ENCODE data around the gene WDR86.

Gene WDR86

DNA sequence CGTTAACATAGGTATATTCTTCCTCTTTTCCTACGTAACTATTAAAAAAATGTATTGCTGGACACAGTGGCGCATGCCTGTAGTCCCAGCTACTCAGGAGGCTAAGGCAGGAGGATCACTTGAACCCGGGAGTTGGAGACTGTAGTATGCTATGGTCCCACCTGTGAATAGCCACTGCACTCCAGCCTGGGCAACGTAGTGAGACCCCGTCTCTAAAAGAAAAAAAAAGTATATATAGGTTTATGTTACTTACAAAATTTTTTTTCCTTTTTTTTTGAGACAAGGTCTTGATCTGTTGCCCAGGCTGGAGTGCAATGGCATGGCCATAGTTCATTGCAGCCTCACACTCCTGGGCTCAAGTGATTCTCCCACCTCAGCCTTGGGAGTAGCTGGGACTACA, 62.6 kb downstream of the WDR86 start:
- TF ChIP-seq POLR2A (IDR thresholded peaks at IDR 0.05; ENCODE audit: low read depth, low read length), result no peak
- TF ChIP-seq TAF1 (IDR thresholded peaks at IDR 0.05; ENCODE audit: borderline replicate concordance, low read depth, low read length), result no peak
- no peak for TF ChIP-seq POLR2AphosphoS5 (IDR thresholded peaks at IDR 0.05; ENCODE audit: low read depth, low read length)
- FAIRE-seq, result no peak

DNA sequence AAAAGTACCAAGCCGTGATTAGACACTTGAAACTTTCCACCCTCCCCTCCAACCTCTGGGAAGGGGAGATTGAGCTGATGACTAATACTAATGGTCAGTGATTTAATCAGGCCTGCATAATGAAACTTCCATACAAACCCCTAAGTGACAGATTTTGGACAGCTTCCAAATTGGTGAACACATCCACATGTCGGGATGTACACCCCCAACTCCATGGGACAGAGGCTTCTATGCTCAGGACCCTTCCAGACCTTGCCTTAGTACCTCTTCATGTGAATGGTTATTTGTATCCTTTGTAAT, 63.4 kb downstream of the WDR86 start:
- FAIRE-seq (no peak), DNase-seq (ENCODE audit: insufficient read length) (no peak)
- TF ChIP-seq TAF1 (IDR thresholded peaks at IDR 0.05; ENCODE audit: borderline replicate concordance, low read depth, low read length) (no peak), POLR2A (IDR thresholded peaks at IDR 0.05; ENCODE audit: low read depth, low read length) (no peak), POLR2AphosphoS5 (IDR thresholded peaks at IDR 0.05; ENCODE audit: low read depth, low read length) (no peak)

More for the DNA sequence above, 62.6 kb downstream of the WDR86 start:
- no peak for DNase-seq (ENCODE audit: insufficient read length)

DNA sequence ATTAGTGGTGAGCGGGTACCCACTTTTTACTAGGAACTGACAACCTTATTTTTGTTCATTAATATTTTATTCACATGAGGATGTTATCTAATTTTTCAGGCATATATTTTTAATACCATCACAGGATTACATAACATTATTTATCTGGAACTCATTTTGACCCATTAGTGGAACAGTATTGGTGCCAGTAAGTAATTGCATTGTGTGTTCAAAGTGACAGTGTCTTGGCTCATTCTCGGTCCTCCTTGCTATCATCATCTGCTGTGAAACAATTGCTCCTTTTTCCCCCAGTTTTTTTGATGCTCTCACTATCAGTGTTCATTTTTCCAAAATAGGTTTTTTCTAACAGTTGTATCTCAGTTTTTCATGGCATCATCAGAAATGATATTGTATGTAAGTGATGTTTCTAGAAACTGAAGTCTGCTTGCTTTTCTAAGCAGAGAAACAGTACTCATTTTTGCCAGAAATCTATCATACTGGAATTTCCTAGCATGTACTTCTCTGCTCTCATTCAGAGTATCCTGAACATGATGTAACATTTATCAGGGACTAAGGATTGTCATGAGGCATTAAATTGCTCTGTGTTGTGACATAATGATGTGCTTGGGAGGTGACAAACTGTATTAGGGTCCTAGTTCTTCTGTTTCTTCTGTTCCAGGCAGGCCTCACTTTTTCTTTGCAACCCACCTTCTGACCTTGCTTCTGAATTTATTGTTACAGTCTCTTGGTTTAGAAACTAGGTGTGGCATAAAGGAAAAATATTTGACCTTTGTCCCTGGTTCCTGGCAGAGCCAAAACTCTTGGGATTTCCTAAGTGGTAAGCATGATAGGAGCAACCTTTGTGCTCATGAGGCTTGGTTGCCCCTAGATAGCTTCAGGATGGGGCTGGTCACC, 64.0 kb downstream of the WDR86 start:
- DNase-seq (ENCODE audit: insufficient read length) (no peak), FAIRE-seq (no peak)
- TF ChIP-seq POLR2AphosphoS5 (IDR thresholded peaks at IDR 0.05; ENCODE audit: low read depth, low read length) (no peak), TAF1 (IDR thresholded peaks at IDR 0.05; ENCODE audit: borderline replicate concordance, low read depth, low read length) (no peak), POLR2A (IDR thresholded peaks at IDR 0.05; ENCODE audit: low read depth, low read length) (no peak)

DNA sequence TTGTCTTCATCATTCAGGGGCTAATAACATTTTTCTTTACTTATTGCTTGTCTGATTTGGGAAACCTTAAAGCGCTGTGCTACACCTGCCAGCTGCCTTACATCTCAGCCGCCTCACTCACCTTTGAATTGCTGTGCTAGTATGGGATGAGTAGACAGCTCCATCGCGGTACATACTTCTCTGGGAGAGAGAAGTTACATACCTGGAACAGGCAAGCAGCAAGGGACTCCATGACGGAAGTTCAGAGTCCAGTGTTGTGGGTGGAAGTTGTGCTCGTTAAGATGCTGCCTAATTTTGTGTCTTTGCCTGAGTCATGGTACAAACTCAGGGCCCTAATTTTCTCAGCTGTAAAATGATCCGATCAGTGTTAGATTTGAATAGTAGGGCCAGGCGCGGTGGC, 66.3 kb downstream of the WDR86 start:
- DNase-seq (ENCODE audit: insufficient read length) (no peak), FAIRE-seq (no peak)
- TF ChIP-seq TAF1 (IDR thresholded peaks at IDR 0.05; ENCODE audit: borderline replicate concordance, low read depth, low read length), result no peak
- TF ChIP-seq POLR2A (IDR thresholded peaks at IDR 0.05; ENCODE audit: low read depth, low read length), result no peak
- TF ChIP-seq POLR2AphosphoS5 (IDR thresholded peaks at IDR 0.05; ENCODE audit: low read depth, low read length), result no peak

DNA sequence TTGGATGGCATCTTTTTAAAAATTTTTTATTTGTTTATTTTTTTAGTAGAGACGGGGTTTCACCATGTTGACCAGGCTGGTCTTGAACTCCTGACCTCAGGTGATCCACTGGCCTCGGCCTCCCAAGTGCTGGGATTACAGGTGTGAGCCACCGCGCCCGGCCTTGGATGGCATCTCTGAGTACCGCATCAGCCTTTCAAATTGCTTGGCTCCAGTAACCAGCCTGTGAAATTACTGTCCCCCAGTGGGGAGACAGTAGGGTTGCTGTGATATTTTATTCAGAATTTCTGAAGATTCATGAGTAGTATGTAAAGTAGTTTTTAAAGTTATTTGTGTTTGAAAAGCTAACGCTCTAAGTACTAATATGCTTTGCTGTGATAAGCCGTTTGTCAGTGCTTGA, 67.0 kb downstream of the WDR86 start:
- TF ChIP-seq POLR2A (IDR thresholded peaks at IDR 0.05; ENCODE audit: low read depth, low read length) (no peak), TAF1 (IDR thresholded peaks at IDR 0.05; ENCODE audit: borderline replicate concordance, low read depth, low read length) (no peak), POLR2AphosphoS5 (IDR thresholded peaks at IDR 0.05; ENCODE audit: low read depth, low read length) (no peak)
- no peak for FAIRE-seq
- no peak for DNase-seq (ENCODE audit: insufficient read length)

DNA sequence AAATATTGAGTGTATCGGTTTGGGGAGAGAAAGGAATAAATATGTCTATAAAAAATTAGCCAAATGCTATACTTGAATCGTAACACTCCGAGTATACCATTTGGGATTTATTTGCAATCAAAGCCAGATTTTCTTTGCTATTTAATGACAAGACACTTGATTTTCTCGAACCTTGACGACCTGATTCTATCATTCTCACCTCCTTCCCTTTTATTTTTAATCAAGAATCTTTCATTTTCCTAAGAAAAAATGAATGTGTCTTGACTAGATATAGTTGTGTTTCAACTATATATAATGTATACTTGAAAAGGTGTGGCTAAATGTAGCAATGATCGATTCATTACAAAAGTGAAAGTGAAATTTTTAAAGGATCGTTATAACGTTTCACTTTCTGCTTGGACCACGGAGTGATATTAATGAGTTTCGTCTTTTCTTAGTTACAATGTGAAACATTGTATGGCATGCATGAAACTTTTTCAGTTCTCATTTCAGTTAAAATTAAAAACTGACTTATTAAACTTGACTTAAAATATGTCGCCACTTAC, 67.7 kb downstream of the WDR86 start:
- FAIRE-seq (peak; percentile 76), DNase-seq (ENCODE audit: insufficient read length) (no peak)
- no peak for TF ChIP-seq TAF1 (IDR thresholded peaks at IDR 0.05; ENCODE audit: borderline replicate concordance, low read depth, low read length)
- TF ChIP-seq POLR2AphosphoS5 (IDR thresholded peaks at IDR 0.05; ENCODE audit: low read depth, low read length), result no peak
- TF ChIP-seq POLR2A (IDR thresholded peaks at IDR 0.05; ENCODE audit: low read depth, low read length), result no peak

DNA sequence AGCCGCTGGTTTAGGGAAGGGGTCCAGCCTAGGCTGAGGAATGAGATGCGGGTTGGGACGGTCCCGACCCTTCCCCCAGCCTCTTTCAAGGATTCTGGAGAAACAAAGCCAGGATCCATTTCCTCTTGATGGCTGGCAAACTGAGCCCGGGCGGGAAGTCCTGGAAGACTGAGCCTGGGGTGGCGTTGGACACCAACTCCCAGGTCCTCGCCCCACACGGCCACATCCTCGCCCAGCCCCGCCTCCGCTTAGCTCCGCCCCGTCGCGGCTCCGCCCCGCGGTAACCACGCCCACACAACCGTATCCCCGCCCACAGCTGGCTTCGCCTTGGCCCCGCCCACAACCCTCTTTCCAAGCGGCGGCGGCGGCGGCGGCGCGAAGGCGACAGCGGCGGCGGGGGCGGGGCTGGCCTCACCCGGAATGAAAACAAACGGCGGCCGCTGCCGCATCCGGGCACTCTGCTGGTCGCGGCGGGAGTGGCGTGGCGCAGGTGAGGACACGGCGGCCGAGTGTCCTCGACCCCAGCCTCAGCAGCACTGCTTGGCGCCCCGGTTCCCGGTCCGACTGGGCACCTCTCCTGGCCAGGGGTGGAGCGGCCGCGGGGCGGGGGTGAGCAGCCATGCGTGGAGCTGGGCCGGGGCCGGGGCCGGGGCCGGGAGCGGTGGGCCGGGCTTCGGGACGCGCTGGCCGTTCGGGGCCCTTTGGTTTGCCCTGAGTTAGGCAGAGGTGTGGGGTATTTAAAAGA, 68.3 kb downstream of the WDR86 start, which contains the start of gene NUB1:
Gene NUB1, plus strand, starts transcription at position 456 of the 745 bp plus-strand sequence. CDS start 3,538 bp downstream, outside the sequence.
- DNase-seq (ENCODE audit: insufficient read length) (peak; percentile 59), FAIRE-seq (peak; percentile 90)
- TF ChIP-seq POLR2AphosphoS5 (IDR thresholded peaks at IDR 0.05; ENCODE audit: low read depth, low read length) (no peak), POLR2A (IDR thresholded peaks at IDR 0.05; ENCODE audit: low read depth, low read length) (peak; percentile 50; the same call in 1 of the 2 replicates), TAF1 (IDR thresholded peaks at IDR 0.05; ENCODE audit: borderline replicate concordance, low read depth, low read length) (no peak)

DNA sequence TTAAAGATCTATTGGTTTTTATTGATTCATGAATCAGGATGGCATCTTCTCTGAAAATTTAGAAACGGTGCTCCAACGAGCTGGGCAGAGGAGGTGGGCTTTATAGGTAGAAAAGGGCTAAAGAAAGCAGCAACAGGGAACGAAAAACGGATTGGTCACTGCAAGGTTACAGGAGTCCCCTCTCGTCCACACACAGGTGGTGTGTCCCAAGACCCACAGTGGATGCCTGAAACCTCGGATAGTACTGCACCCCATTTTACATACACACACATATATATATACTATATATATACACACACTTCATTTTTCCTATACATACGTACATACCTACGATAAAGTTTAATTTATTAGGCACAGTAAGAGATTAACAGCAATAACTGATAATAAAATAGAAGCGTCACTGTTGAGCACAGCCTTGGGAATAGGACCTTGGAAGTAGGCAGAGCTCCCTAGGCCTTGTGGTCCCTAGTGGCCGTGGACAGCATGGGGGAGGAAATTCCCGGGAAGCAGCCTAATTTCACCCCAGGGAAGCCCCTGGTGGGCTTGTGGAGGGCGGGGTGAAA, 69.0 kb downstream of the WDR86 start:
- no peak for DNase-seq (ENCODE audit: insufficient read length)
- no peak for FAIRE-seq

DNA sequence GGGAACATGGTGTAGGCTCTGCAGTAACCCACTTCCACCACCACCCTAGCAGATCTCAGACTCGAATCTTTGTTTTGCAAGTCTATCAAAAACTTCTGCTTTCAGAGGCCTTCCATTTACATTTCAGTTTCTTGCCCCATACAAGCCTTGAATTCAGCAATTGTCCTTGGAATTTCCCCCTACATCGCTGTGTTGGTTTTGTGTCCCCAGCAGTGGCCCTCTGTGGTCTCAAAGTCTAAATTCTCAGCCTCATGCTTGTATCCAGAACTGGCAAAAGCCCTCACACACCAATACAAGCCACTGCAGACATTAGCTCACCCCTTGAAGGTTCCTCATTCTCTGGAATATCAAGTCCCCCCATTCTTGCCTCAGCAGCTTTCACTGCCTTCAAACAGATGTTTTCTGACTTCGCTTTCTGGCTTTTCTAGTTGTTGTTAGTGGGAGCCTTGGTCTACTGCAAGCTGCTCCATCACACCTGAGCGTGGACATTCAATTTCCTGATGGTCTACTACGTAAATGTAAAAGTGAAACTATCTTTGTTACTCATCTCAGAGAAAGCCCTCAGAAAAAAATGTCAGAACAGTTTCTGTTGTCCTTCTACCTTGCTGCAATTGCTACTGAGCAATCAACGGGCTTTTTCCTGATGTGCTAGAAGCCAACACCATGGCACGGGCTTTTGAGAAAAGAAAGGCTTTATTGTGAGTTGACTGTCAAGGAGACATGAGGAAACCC, 70.0 kb downstream of the WDR86 start:
- DNase-seq (ENCODE audit: insufficient read length), result no peak
- peak; percentile 78 for FAIRE-seq
- TF ChIP-seq TAF1 (IDR thresholded peaks at IDR 0.05; ENCODE audit: borderline replicate concordance, low read depth, low read length), result no peak
- no peak for TF ChIP-seq POLR2A (IDR thresholded peaks at IDR 0.05; ENCODE audit: low read depth, low read length)
- TF ChIP-seq POLR2AphosphoS5 (IDR thresholded peaks at IDR 0.05; ENCODE audit: low read depth, low read length), result no peak

More for the DNA sequence above, 69.0 kb downstream of the WDR86 start:
- TF ChIP-seq TAF1 (IDR thresholded peaks at IDR 0.05; ENCODE audit: borderline replicate concordance, low read depth, low read length) (no peak), POLR2A (IDR thresholded peaks at IDR 0.05; ENCODE audit: low read depth, low read length) (no peak)

DNA sequence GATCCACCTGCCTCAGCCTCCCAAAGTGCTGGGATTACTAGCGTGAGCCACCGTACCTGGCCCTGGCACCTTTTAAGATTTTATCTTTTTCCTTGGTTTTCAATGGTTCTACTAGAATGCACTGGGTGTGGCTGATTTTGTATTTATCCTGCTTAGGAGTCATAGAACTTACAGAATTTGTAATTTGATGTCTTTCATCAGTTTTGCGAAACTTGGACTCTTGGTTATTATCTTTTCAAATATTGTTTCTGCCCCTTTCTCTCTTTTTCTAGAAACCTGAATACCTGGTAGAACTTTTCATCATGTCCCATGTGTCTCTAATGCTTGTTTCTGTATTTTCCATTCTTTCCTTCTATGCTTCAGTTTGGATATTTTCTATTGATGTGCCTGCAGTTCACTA, 71.0 kb downstream of the WDR86 start:
- TF ChIP-seq TAF1 (IDR thresholded peaks at IDR 0.05; ENCODE audit: borderline replicate concordance, low read depth, low read length) (no peak), POLR2A (IDR thresholded peaks at IDR 0.05; ENCODE audit: low read depth, low read length) (no peak), POLR2AphosphoS5 (IDR thresholded peaks at IDR 0.05; ENCODE audit: low read depth, low read length) (no peak)
- DNase-seq (ENCODE audit: insufficient read length) (no peak), FAIRE-seq (no peak)

DNA sequence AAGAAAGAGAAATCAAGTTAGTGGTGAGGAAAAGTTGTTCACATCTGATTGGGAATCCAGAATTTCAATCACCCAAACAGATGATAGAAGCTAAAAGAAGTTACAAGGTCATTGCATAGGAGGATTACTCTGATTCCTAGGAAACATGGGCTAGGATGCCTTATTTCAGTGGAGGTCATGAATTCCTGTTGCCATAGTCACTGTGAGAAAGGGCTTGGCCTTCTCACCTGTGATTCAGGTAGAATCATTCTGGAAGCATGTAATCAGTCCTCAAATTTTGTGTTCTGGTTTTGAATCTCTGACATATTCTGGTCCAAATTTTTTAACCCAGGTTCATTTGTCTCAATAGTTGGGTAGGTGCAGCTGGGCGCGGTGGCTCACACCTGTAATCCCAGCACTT, 72.5 kb downstream of the WDR86 start:
- FAIRE-seq, result no peak
- no peak for DNase-seq (ENCODE audit: insufficient read length)
- no peak for TF ChIP-seq POLR2A (IDR thresholded peaks at IDR 0.05; ENCODE audit: low read depth, low read length)
- no peak for TF ChIP-seq TAF1 (IDR thresholded peaks at IDR 0.05; ENCODE audit: borderline replicate concordance, low read depth, low read length)
- no peak for TF ChIP-seq POLR2AphosphoS5 (IDR thresholded peaks at IDR 0.05; ENCODE audit: low read depth, low read length)
